Smooth muscle cell (in vitro differentiated cells): ENCODE measurements around the gene PTBP1. TPM values are rescaled to one million over a fixed set of nuclear protein-coding genes. Genes with fewer than 3 reads are reported as not detected.
A peak's percentile ranks its signal among the peaks of the same experiment; 100 is the strongest.

Experiments used
- DNase-seq: peaks from one replicate; lab custom pipeline; 2025; ENCODE audit not compliant: unreplicated experiment; lab: John Stamatoyannopoulos, UW
- H2AFZ ChIP-seq: fragments of 200-600 bp; sonication (generic); 2 replicates; pipeline ENCODE4 v1.6.0; 2016; ENCODE audit warnings: antibody characterized with exemption, low read depth, mild to moderate bottlenecking
- H3F3A ChIP-seq: fragments of 200-600 bp; sonication (generic); 2 replicates; pipeline ENCODE4 v1.6.0; 2017; ENCODE audit warnings: antibody characterized with exemption, low read depth
- H3K27ac ChIP-seq: fragments of 200-600 bp; sonication (generic); 2 replicates; pipeline ENCODE4 v1.5.1; 2016; ENCODE audit warnings: low read depth, mild to moderate bottlenecking
- H3K27me3 ChIP-seq: fragments of 200-600 bp; sonication (generic); 2 replicates; pipeline ENCODE4 v1.6.1; 2016; ENCODE audit warnings: low read depth, mild to moderate bottlenecking
- H3K36me3 ChIP-seq: fragments of 200-600 bp; sonication (generic); 2 replicates; pipeline ENCODE4 v1.5.1; 2016; ENCODE audit warnings: low read depth
- H3K4me1 ChIP-seq: fragments of 200-600 bp; sonication (generic); 2 replicates; pipeline ENCODE4 v1.5.1; 2016; ENCODE audit warnings: low read depth
- H3K4me2 ChIP-seq: fragments of 200-600 bp; sonication (generic); 2 replicates; pipeline ENCODE4 v1.6.0; 2016; ENCODE audit warnings: mild to moderate bottlenecking
- H3K4me3 ChIP-seq: fragments of 200-600 bp; sonication (generic); 2 replicates; pipeline ENCODE4 v1.5.1; 2016; ENCODE audit warnings: mild to moderate bottlenecking
- H3K79me2 ChIP-seq: fragments of 200-600 bp; sonication (generic); 2 replicates; pipeline ENCODE4 v1.6.0; 2016; ENCODE audit warnings: low read depth, mild to moderate bottlenecking
- H3K9ac ChIP-seq: fragments of 200-600 bp; sonication (generic); 2 replicates; pipeline ENCODE4 v1.6.0; 2016; ENCODE audit warnings: low read depth
- H3K9me3 ChIP-seq: fragments of 200-600 bp; sonication (generic); replicated peaks from 2 replicates; pipeline ENCODE4 v1.5.1; 2016; ENCODE audit warnings: low read depth
- H4K20me1 ChIP-seq: fragments of 200-600 bp; sonication (generic); 2 replicates; pipeline ENCODE4 v1.6.0; 2016; ENCODE audit warnings: low read depth
- WGBS: methylation state at CpG from one replicate; pipeline ENCODE4 v1.1.7; 2016; ENCODE audit warnings: low lambda C conversion rate; 5-methylcytosine and 5-hydroxymethylcytosine counted together
- polyA plus RNA-seq: library from polyadenylated mRNA; unstranded; fragments of >200 nt; fragmentation: Nextera tagmentation; extraction: Ambion mirVana; gene quantifications from 2 replicates; pipeline ENCODE4 v1.2.1, GENCODE V29; 2016
- total RNA-seq: library from RNA; depleted of rRNA; stranded (reverse); fragments of >200 nt; gene quantifications from 2 replicates; pipeline ENCODE4 v1.2.3, GENCODE V29; 2014
- TF ChIP-seq, protein P1 (sequence below): fragments of 200-600 bp; sonication (generic); IDR thresholded peaks from 2 replicates; pipeline ENCODE4 v1.5.1; 2017; ENCODE audit warnings: borderline replicate concordance, mild to moderate bottlenecking, antibody characterized with exemption; ENCODE audit not compliant: insufficient read depth, poor library complexity, severe bottlenecking

PTBP1 gene
- total and polyA plus RNA-seq, 2 experiments from 2014 or later: 167 to 226 TPM

DNA sequence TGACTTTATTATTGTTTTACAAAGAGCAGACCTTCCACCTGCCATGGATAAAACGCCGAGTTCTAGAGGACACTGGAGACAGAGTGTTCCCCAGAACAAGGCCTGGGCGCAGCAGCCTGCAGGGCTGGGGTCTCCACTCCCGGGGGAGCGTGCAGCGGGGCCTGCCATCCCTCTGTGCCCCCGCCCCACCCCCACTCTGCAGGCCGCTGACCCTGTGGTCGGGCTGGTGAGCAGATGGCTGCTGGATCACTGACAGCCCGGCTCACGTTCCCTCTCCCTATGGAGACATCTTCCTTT lies 8.6 kb upstream of the PTBP1 start:
- Histone ChIP-seq H3K4me2 (peak overlapping the region; percentile 30), H3K36me3 (no peaks in the 10 kb centered on the region), H3K9me3 (no peaks in the 10 kb centered on the region), H3K79me2 (no peaks in the 10 kb centered on the region), H3K4me1 (peaks cover 13% of the 10 kb centered on the region), H3K4me3 (no peak overlapping the region), H3K27me3 (no peaks in the 10 kb centered on the region), H3K27ac (peak overlapping the region; percentile 52), H4K20me1 (no peaks in the 10 kb centered on the region), H2AFZ (peak overlapping the region; percentile 89), H3F3A (no peaks in the 10 kb centered on the region), H3K9ac (no peak overlapping the region)
- TF ChIP-seq, protein P1, sequence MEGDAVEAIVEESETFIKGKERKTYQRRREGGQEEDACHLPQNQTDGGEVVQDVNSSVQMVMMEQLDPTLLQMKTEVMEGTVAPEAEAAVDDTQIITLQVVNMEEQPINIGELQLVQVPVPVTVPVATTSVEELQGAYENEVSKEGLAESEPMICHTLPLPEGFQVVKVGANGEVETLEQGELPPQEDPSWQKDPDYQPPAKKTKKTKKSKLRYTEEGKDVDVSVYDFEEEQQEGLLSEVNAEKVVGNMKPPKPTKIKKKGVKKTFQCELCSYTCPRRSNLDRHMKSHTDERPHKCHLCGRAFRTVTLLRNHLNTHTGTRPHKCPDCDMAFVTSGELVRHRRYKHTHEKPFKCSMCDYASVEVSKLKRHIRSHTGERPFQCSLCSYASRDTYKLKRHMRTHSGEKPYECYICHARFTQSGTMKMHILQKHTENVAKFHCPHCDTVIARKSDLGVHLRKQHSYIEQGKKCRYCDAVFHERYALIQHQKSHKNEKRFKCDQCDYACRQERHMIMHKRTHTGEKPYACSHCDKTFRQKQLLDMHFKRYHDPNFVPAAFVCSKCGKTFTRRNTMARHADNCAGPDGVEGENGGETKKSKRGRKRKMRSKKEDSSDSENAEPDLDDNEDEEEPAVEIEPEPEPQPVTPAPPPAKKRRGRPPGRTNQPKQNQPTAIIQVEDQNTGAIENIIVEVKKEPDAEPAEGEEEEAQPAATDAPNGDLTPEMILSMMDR: no peak
- WGBS: 89% methylated on average over 11 of the region's 11 CpGs
- DNase-seq: no peak

DNA sequence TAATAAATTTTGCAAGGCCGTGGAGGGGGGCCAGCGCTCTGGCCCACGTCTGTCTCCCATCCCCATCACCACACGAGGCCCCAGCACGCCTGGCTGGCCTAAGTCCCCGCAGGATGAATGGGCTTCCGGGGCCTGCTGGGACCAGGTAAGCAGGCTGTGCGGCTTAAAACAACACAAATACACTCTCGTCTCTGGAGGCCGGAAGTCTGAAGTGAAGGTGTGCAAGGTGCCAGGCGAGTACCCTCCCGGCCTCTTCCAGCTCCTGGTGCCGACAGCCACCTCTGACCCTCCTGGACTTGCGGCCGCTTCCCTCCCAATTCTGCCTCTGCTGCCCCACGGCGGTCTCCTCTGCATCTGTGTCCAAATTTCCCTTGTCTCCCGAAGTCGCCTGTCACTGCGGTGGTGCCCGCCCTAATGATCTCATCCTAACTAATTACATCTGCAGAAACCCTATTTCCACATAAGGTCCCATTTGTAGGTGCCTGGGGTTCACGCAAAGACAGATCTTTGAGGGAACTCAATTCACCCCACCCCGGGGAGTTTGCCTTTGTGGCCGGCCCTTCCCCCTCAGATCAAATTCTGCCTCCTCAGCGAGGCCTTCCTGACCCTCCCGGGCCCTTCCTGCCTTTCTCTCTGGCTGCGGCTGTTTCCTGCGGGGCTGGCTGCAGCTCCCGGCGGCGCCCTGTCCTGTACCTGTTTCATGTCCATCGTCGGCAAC lies 8.1 kb upstream of the PTBP1 start:
- no peaks in the 10 kb centered on the region for H4K20me1 ChIP-seq
- no peaks in the 10 kb centered on the region for H3K9me3 ChIP-seq
- no peaks in the 10 kb centered on the region for H3K79me2 ChIP-seq
- H3K4me2 ChIP-seq: peak overlapping the region; percentile 30
- H3K4me3 ChIP-seq: no peak overlapping the region
- H3K36me3 ChIP-seq: no peaks in the 10 kb centered on the region
- no peak for DNase-seq
- 42% methylated on average over 31 of the region's 33 CpGs for WGBS
- no peaks in the 10 kb centered on the region for H3K27me3 ChIP-seq
- TF ChIP-seq, protein P1: no peak
- H3K4me1 ChIP-seq: peaks cover 13% of the 10 kb centered on the region
- H3K27ac ChIP-seq: peak overlapping the region; percentile 52
- no peak overlapping the region for H3K9ac ChIP-seq
- H2AFZ ChIP-seq: peak overlapping the region; percentile 89
- no peaks in the 10 kb centered on the region for H3F3A ChIP-seq

DNA sequence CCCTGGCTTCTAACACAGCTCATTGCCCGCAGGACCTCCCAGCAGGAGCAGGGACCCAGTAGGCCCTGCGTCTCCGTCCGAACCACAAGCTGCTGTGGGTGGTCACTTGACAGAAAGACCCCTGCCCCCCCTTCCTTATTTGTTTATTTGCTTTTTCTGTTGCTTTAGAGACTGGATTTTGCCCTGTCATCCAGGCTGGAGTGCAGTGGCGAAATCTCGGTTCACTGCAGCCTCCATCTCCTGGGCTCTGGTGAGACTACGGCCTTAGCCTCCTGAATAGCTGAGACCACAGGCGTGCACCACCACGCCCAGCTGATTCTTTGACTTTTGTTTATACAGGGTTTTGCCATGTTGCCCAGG lies 7.6 kb upstream of the PTBP1 start:
- Histone ChIP-seq H4K20me1 (no peaks in the 10 kb centered on the region), H3F3A (no peaks in the 10 kb centered on the region), H3K4me2 (peak overlapping the region; percentile 30), H3K79me2 (no peaks in the 10 kb centered on the region), H3K27ac (peak overlapping the region; percentile 52), H3K36me3 (no peaks in the 10 kb centered on the region), H3K4me3 (no peak overlapping the region), H3K9me3 (no peaks in the 10 kb centered on the region), H3K27me3 (no peaks in the 10 kb centered on the region), H3K4me1 (peaks cover 13% of the 10 kb centered on the region), H2AFZ (peak overlapping the region; percentile 89), H3K9ac (no peak overlapping the region)
- TF ChIP-seq, protein P1: no peak
- 66% methylated on average over 9 of the region's 9 CpGs for WGBS
- no peak for DNase-seq

DNA sequence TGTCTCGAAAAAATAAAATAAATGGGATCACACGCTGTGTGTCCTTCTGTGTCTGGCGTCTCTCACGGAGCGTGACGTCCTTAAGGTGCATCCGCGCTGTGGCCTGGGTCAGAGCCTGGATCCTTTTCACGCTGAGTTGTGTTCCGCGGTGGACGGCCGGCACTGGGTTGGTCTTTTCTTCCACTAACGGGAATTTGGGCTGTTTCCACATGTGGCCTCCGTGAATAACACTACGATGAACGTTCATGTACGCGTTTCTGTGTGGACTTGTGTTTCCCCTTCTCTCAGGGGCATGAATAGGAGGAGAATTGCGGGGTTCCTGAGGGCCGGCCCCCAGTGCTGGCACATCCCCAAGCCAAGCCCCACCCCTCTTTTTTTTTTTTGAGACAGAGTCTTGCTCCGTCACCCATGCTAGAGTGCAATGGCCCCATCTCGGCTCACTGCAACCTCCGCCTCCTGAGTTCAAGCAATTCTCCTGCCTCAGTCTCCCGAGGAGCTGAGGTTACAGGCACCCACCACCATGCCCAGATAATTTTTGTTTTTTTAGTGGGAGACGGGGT lies 6.2 kb upstream of the PTBP1 start:
- TF ChIP-seq, protein P1: no peak
- WGBS: 92% methylated on average over 26 of the region's 26 CpGs
- Histone ChIP-seq H3K4me1 (peaks cover 13% of the 10 kb centered on the region), H3K27ac (no peak overlapping the region), H3K79me2 (no peaks in the 10 kb centered on the region), H3K4me2 (no peak overlapping the region), H3F3A (no peaks in the 10 kb centered on the region), H3K27me3 (no peaks in the 10 kb centered on the region), H4K20me1 (no peaks in the 10 kb centered on the region), H3K9ac (no peak overlapping the region), H3K4me3 (no peak overlapping the region), H3K9me3 (no peaks in the 10 kb centered on the region), H2AFZ (no peak overlapping the region), H3K36me3 (no peaks in the 10 kb centered on the region)
- no peak for DNase-seq
